ENCODE data around the gene FAM120A. TPM values are rescaled to one million over a fixed set of nuclear protein-coding genes. Genes with fewer than 3 reads are reported as not detected.

Gene FAM120A
- total RNA-seq, 1 experiment from 2014 or later, result 43.2 TPM

DNA sequence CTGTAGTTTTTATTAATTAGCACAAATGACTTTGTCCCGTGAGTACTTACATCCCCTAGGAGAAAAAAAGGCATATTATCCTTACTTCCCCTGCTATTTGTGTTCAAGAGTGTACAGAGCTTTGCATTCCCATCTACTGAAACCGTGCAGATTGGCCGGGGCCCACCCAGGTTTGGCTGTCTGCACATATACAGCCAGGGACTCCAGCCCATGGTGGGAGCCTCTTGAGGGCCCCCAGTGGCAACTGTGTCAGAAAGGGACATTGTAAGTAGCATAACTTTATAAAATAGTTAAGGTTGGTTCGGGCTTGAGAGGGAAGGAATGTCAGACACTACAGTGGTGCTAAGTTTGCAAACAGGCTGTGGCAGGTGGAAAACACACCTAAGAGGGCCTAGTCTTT is 149.6 kb downstream of the FAM120A start:
- H3K9me3 ChIP-seq, result no peaks in the 10 kb centered on the region
- H3K9me3 Mint-ChIP-seq (ENCODE audit: unreplicated experiment), result no peaks in the 10 kb centered on the region
- H3K4me1 ChIP-seq, result no peaks in the 10 kb centered on the region
- no peak overlapping the region for H3K4me3 ChIP-seq (ENCODE audit: low read depth, low read length)
- H3K36me3 Mint-ChIP-seq (ENCODE audit: insufficient read depth, unreplicated experiment), result no peaks in the 10 kb centered on the region
- ChIA-PET POLR2A (no interaction called here), CTCF (no interaction called here)
- no TSS peak for BruUV-seq (replicated peaks)
- H3K4me3 Mint-ChIP-seq (ENCODE audit: unreplicated experiment), result no peak overlapping the region
- no peaks in the 10 kb centered on the region for H3K27me3 ChIP-seq (replicated peaks; ENCODE audit: control insufficient read depth, insufficient read depth, low read length)
- intact Hi-C loops (cut with micrococcal nuclease; ENCODE audit: unreplicated experiment), result no loop called here
- TF ChIP-seq, protein P1, sequence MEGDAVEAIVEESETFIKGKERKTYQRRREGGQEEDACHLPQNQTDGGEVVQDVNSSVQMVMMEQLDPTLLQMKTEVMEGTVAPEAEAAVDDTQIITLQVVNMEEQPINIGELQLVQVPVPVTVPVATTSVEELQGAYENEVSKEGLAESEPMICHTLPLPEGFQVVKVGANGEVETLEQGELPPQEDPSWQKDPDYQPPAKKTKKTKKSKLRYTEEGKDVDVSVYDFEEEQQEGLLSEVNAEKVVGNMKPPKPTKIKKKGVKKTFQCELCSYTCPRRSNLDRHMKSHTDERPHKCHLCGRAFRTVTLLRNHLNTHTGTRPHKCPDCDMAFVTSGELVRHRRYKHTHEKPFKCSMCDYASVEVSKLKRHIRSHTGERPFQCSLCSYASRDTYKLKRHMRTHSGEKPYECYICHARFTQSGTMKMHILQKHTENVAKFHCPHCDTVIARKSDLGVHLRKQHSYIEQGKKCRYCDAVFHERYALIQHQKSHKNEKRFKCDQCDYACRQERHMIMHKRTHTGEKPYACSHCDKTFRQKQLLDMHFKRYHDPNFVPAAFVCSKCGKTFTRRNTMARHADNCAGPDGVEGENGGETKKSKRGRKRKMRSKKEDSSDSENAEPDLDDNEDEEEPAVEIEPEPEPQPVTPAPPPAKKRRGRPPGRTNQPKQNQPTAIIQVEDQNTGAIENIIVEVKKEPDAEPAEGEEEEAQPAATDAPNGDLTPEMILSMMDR (IDR thresholded peaks at IDR 0.05; ENCODE audit: insufficient read depth in 1 of 2, low read depth in 1 of 2, low read length in 1 of 2, severe bottlenecking in 1 of 2, unreplicated experiment in 1 of 2), result no peak
- peaks cover 7% of the 10 kb centered on the region for H3K4me1 Mint-ChIP-seq (ENCODE audit: low read depth, unreplicated experiment)
- H3K27ac Mint-ChIP-seq (ENCODE audit: unreplicated experiment), result no peak overlapping the region
- no peaks in the 10 kb centered on the region for H3K36me3 ChIP-seq (ENCODE audit: control insufficient read depth, insufficient read depth, low read length)
- H3K27me3 Mint-ChIP-seq (ENCODE audit: insufficient read depth, unreplicated experiment), result no peaks in the 10 kb centered on the region
- no peak for DNase-seq

DNA sequence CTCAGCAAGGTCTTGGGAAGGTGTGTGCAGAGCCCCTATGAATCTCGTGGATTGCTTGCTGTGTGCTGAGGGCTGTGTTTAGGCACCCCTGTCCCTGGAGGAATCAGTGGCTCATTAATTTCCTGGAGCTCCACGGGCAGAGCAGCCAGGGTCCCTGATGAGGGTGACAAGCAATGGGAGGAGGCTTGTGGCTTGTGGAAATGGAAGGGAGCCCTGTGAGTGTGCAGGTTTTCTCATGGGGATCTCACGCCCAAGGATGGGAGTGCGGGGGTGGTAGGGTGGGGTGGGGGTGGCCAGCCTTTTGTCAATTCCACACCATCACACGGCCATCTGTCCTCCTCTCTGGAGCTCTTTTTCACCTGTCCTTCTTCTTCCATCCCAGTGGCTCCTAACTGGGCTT is 150.2 kb downstream of the FAM120A start:
- CTCF ChIA-PET, result no interaction called here
- intact Hi-C loops (cut with micrococcal nuclease; ENCODE audit: unreplicated experiment), result no loop called here
- no peaks in the 10 kb centered on the region for H3K36me3 Mint-ChIP-seq (ENCODE audit: insufficient read depth, unreplicated experiment)

GRCh38 chr9:93603011-93603410 is 151.5 kb downstream of the FAM120A start:
- intact Hi-C loops (cut with micrococcal nuclease; ENCODE audit: unreplicated experiment), result no loop called here
- Mint-ChIP-seq H3K36me3 (ENCODE audit: insufficient read depth, unreplicated experiment) (peaks cover 6% of the 10 kb centered on the region), H3K27ac (ENCODE audit: unreplicated experiment) (no peak overlapping the region), H3K4me3 (ENCODE audit: unreplicated experiment) (no peak overlapping the region), H3K9me3 (ENCODE audit: unreplicated experiment) (peaks cover 8% of the 10 kb centered on the region), H3K27me3 (ENCODE audit: insufficient read depth, unreplicated experiment) (no peaks in the 10 kb centered on the region), H3K4me1 (ENCODE audit: low read depth, unreplicated experiment) (peaks cover 7% of the 10 kb centered on the region)
- no peaks in the 10 kb centered on the region for H3K4me1 ChIP-seq
- no TSS peak for BruUV-seq (replicated peaks)
- CTCF ChIA-PET, result no interaction called here
- TF ChIP-seq, protein P1 (IDR thresholded peaks at IDR 0.05; ENCODE audit: insufficient read depth in 1 of 2, low read depth in 1 of 2, low read length in 1 of 2, severe bottlenecking in 1 of 2, unreplicated experiment in 1 of 2), result no peak
- H3K27me3 ChIP-seq (replicated peaks; ENCODE audit: control insufficient read depth, insufficient read depth, low read length), result no peaks in the 10 kb centered on the region
- H3K36me3 ChIP-seq (ENCODE audit: control insufficient read depth, insufficient read depth, low read length), result no peaks in the 10 kb centered on the region
- POLR2A ChIA-PET, result no interaction called here
- DNase-seq, result no peak
- H3K4me3 ChIP-seq (ENCODE audit: low read depth, low read length), result no peak overlapping the region
- H3K9me3 ChIP-seq, result no peaks in the 10 kb centered on the region

More for the DNA sequence above, 150.2 kb downstream of the FAM120A start:
- no peaks in the 10 kb centered on the region for H3K27me3 ChIP-seq (replicated peaks; ENCODE audit: control insufficient read depth, insufficient read depth, low read length)
- no peak overlapping the region for H3K4me3 ChIP-seq (ENCODE audit: low read depth, low read length)
- H3K36me3 ChIP-seq (ENCODE audit: control insufficient read depth, insufficient read depth, low read length), result no peaks in the 10 kb centered on the region
- no peak for DNase-seq
- H3K9me3 Mint-ChIP-seq (ENCODE audit: unreplicated experiment), result no peaks in the 10 kb centered on the region
- H3K27ac Mint-ChIP-seq (ENCODE audit: unreplicated experiment), result no peak overlapping the region
- no peak overlapping the region for H3K4me3 Mint-ChIP-seq (ENCODE audit: unreplicated experiment)
- H3K4me1 ChIP-seq, result no peaks in the 10 kb centered on the region
- TF ChIP-seq, protein P1 (IDR thresholded peaks at IDR 0.05; ENCODE audit: insufficient read depth in 1 of 2, low read depth in 1 of 2, low read length in 1 of 2, severe bottlenecking in 1 of 2, unreplicated experiment in 1 of 2), result no peak
- BruUV-seq (replicated peaks), result no TSS peak
- peaks cover 7% of the 10 kb centered on the region for H3K4me1 Mint-ChIP-seq (ENCODE audit: low read depth, unreplicated experiment)
- no peaks in the 10 kb centered on the region for H3K27me3 Mint-ChIP-seq (ENCODE audit: insufficient read depth, unreplicated experiment)
- no peaks in the 10 kb centered on the region for H3K9me3 ChIP-seq
- POLR2A ChIA-PET, result no interaction called here
